Measurements from ENCODE around the gene TTC38.

The TTC38 gene

GRCh38 chr22:46259374-46259773 is 8.4 kb upstream of the TTC38 start:
- ChIA-PET CTCF (interaction anchor here (0.5 to 0.8 kb wide), 2 partner anchors 10 to 304 kb away, joined by 3 to 6 read pairs; no protein-coding TSS in a partner anchor), POLR2A (interaction anchor here (1.3 to 3.2 kb wide), 3 partner anchors 9 to 37 kb away, joined by 3 to 11 read pairs (median 3); partner anchors contain the start of genes CDPF1, GTSE1 and TTC38)
- no peaks in the 10 kb centered on the region for H3K36me3 ChIP-seq (ENCODE audit: control insufficient read depth in 2 of 2, insufficient read depth in 1 of 2, low read length in 2 of 2)
- H3K27ac ChIP-seq (ENCODE audit: extremely low read depth, low read depth, low read length): no peak overlapping the region
- no peaks in the 10 kb centered on the region for H3K9me3 ChIP-seq (ENCODE audit: control insufficient read depth, insufficient read depth, low read depth, low read length)
- no peak for TF ChIP-seq ZNF112 (tag by site-specific recombination; IDR thresholded peaks at IDR 0.05)
- TF ChIP-seq OVOL3 (tag by site-specific recombination; IDR thresholded peaks at IDR 0.05): no peak
- TF ChIP-seq ZNF473 (tag by site-specific recombination; IDR thresholded peaks at IDR 0.05): no peak
- no peak for TF ChIP-seq ZNF544 (tag by site-specific recombination; IDR thresholded peaks at IDR 0.05)
- TF ChIP-seq REST (tag by site-specific recombination; IDR thresholded peaks at IDR 0.05): no peak
- no peak for TF ChIP-seq SCRT1 (tag by site-specific recombination; IDR thresholded peaks at IDR 0.05; ENCODE audit: borderline replicate concordance)
- no peak for TF ChIP-seq SALL2 (tag by site-specific recombination; IDR thresholded peaks at IDR 0.05; ENCODE audit: borderline replicate concordance)
- TF ChIP-seq ZNF302 (tag by site-specific recombination; IDR thresholded peaks at IDR 0.05; ENCODE audit: low read depth): no peak
- no peak for TF ChIP-seq ZNF24 (tag by site-specific recombination; IDR thresholded peaks at IDR 0.05)
- no peak for TF ChIP-seq ZNF423 (tag by site-specific recombination; IDR thresholded peaks at IDR 0.05)
- TF ChIP-seq ZNF350 (tag by site-specific recombination; IDR thresholded peaks at IDR 0.05): no peak
- TF ChIP-seq ZBTB49 (tag by site-specific recombination; IDR thresholded peaks at IDR 0.05; ENCODE audit: low read depth): no peak
- no peak for TF ChIP-seq ZNF654 (tag by site-specific recombination; IDR thresholded peaks at IDR 0.05; ENCODE audit: low read depth)
- no peak for TF ChIP-seq HOXC10 (CRISPR knock-in tag; IDR thresholded peaks at IDR 0.05)
- TF ChIP-seq ZNF768 (tag by site-specific recombination; IDR thresholded peaks at IDR 0.05): no peak
- TF ChIP-seq YY1 (tag by site-specific recombination; IDR thresholded peaks at IDR 0.05): no peak
- no peak for TF ChIP-seq ZIC2 (tag by site-specific recombination; IDR thresholded peaks at IDR 0.05)
- H3K4me1 ChIP-seq (ENCODE audit: control insufficient read depth, insufficient read depth, low read length): no peaks in the 10 kb centered on the region
- no peak overlapping the region for H3K4me3 ChIP-seq (ENCODE audit: low read depth, low read length)

- ChIA-PET CTCF (interaction anchor here (0.8 kb wide), 1 partner anchor 10 kb away, joined by 3 read pairs; no protein-coding TSS in a partner anchor), POLR2A (interaction anchor here (3.2 kb wide), 1 partner anchor 10 kb away, joined by 11 read pairs; the partner anchor contains the start of gene CDPF1)
- Histone ChIP-seq H3K36me3 (ENCODE audit: control insufficient read depth in 2 of 2, insufficient read depth in 1 of 2, low read length in 2 of 2) (no peaks in the 10 kb centered on the region), H3K27ac (ENCODE audit: extremely low read depth, low read depth, low read length) (no peak overlapping the region), H3K4me1 (ENCODE audit: control insufficient read depth, insufficient read depth, low read length) (no peaks in the 10 kb centered on the region), H3K9me3 (ENCODE audit: control insufficient read depth, insufficient read depth, low read depth, low read length) (no peaks in the 10 kb centered on the region), H3K4me3 (ENCODE audit: low read depth, low read length) (no peak overlapping the region)
- no peak for TF ChIP-seq ZNF354C (tag by site-specific recombination; IDR thresholded peaks at IDR 0.05; ENCODE audit: borderline replicate concordance, low read depth)
- TF ChIP-seq ZNF561 (tag by site-specific recombination; IDR thresholded peaks at IDR 0.05; ENCODE audit: borderline replicate concordance): no peak
- TF ChIP-seq ZNF184 (tag by site-specific recombination; IDR thresholded peaks at IDR 0.05): no peak
- no peak for TF ChIP-seq ZNF596 (tag by site-specific recombination; IDR thresholded peaks at IDR 0.05)
These were observed 7.8 kb upstream of the TTC38 start for GRCh38 chr22:46260038-46260437.
